Common myeloid progenitor, CD34-positive (primary cell): ENCODE results near the gene MAN1A2.

Experiments used
- CTCF ChIA-PET: fragments of 350-600 bp; sonication (Branson Sonifier 250); formaldehyde crosslinking; loops from one replicate; lab custom pipeline; 2021; ENCODE audit warnings: antibody characterized with exemption; lab: Charles Lee
- POLR2A ChIA-PET: fragments of 350-600 bp; sonication (Branson Sonifier 250); formaldehyde crosslinking; loops from one replicate; lab custom pipeline; 2021; ENCODE audit warnings: antibody characterized with exemption; lab: Charles Lee
- DNase-seq, 3 donors: peaks; one replicate each; pipeline versions ENCODE4 v3.0.0 to v3.0.0-alpha.2; 2013
- H3K27ac ChIP-seq, 2 experiments: 1 replicate in 1 of 2; 2 replicates in 1 of 2; pipeline ENCODE4 v1.7.0; 2013; ENCODE audit warnings: inconsistent platforms in 2 of 2, low read length in 2 of 2, mild to moderate bottlenecking in 2 of 2, low read depth in 1 of 2, moderate library complexity in 1 of 2; ENCODE audit not compliant: severe bottlenecking in 2 of 2, insufficient read depth in 1 of 2, poor library complexity in 1 of 2
- H3K27me3 ChIP-seq, 5 experiments: replicated peaks in 2 of 5; 1 replicate in 3 of 5; 2 replicates in 2 of 5; pipeline versions ENCODE4 v1.6.1 to v1.7.0; 2013; ENCODE audit warnings: low read length in 4 of 5, mild to moderate bottlenecking in 2 of 5, moderate library complexity in 2 of 5, inconsistent platforms in 1 of 5; ENCODE audit not compliant: insufficient read depth in 5 of 5, control insufficient read depth in 4 of 5
- H3K36me3 ChIP-seq, 4 experiments: 1 replicate in 2 of 4; 2 replicates in 2 of 4; pipeline versions ENCODE4 v1.6.1 to v1.7.0; 2013; ENCODE audit warnings: low read length in 3 of 4, control low read depth in 1 of 4, mild to moderate bottlenecking in 1 of 4; ENCODE audit not compliant: control insufficient read depth in 4 of 4, insufficient read depth in 4 of 4
- H3K4me1 ChIP-seq, 4 experiments: 1 replicate in 3 of 4; 2 replicates in 1 of 4; pipeline versions ENCODE4 v1.6.1 to v1.7.1; 2013; ENCODE audit warnings: low read length in 3 of 4, mild to moderate bottlenecking in 3 of 4, control low read depth in 1 of 4, inconsistent platforms in 1 of 4, moderate library complexity in 1 of 4; ENCODE audit not compliant: control insufficient read depth in 4 of 4, insufficient read depth in 4 of 4; ENCODE audit errors: control extremely low read depth in 1 of 4
- H3K4me3 ChIP-seq, 7 experiments: 1 replicate in 4 of 7; 2 replicates in 3 of 7; pipeline versions ENCODE4 v1.5.1 to v1.7.0; 2013; ENCODE audit warnings: mild to moderate bottlenecking in 7 of 7, low read length in 6 of 7, moderate library complexity in 6 of 7, inconsistent platforms in 2 of 7, low read depth in 2 of 7, control low read depth in 1 of 7; ENCODE audit not compliant: insufficient read depth in 4 of 7, control insufficient read depth in 1 of 7; ENCODE audit errors: extremely low read depth in 1 of 7
- H3K9me3 ChIP-seq, 5 experiments: 1 replicate in 4 of 5; 2 replicates in 1 of 5; pipeline versions ENCODE4 v1.6.1 to v1.7.1; 2013; ENCODE audit warnings: low read length in 4 of 5, mild to moderate bottlenecking in 2 of 5, inconsistent platforms in 1 of 5, low read depth in 1 of 5, moderate library complexity in 1 of 5; ENCODE audit not compliant: control insufficient read depth in 4 of 5, insufficient read depth in 2 of 5; ENCODE audit errors: control extremely low read depth in 1 of 5
- WGBS: methylation state at CpG from one replicate; pipeline ENCODE4 v1.1.5; 2013; ENCODE audit not compliant: insufficient coverage; 5-methylcytosine and 5-hydroxymethylcytosine counted together

MAN1A2 gene

GRCh38 chr1:117416004-117416403 lies 48.8 kb downstream of the MAN1A2 start:
- Histone ChIP-seq H3K9me3 (peaks cover 0 to 1% (median 0%) of the 10 kb centered on the region in 5 experiments), H3K4me1 (no peaks in the 10 kb centered on the region), H3K27me3 (no peaks in the 10 kb centered on the region), H3K36me3 (peaks cover 6 to 28% (median 11%) of the 10 kb centered on the region in 4 experiments), H3K4me3 (no peak overlapping the region), H3K27ac (no peak overlapping the region)
- DNase-seq, result no peak
- 80% methylated on average over 1 of the region's 1 CpG for WGBS
- ChIA-PET POLR2A (no interaction called here), CTCF (interaction anchor here (0.8 kb wide), 1 partner anchor 9 kb away, joined by 3 read pairs; no protein-coding TSS in a partner anchor)

GRCh38 chr1:117416546-117417125 lies 49.4 kb downstream of the MAN1A2 start:
- Histone ChIP-seq H3K27me3 (no peaks in the 10 kb centered on the region), H3K36me3 (peaks cover 6 to 27% (median 10%) of the 10 kb centered on the region in 4 experiments), H3K4me1 (no peaks in the 10 kb centered on the region), H3K9me3 (peaks cover 0 to 1% (median 0%) of the 10 kb centered on the region in 5 experiments), H3K27ac (no peak overlapping the region), H3K4me3 (no peak overlapping the region)
- CTCF ChIA-PET, result interaction anchor here (0.8 to 0.9 kb wide), 2 partner anchors 9 to 36 kb away, joined by 3 read pairs; no protein-coding TSS in a partner anchor
- DNase-seq, result peak in 1 of 3 donors; percentile 2
- POLR2A ChIA-PET, result no interaction called here

GRCh38 chr1:117425050-117425734 lies 57.9 kb downstream of the MAN1A2 start:
- Histone ChIP-seq H3K4me1 (no peaks in the 10 kb centered on the region), H3K4me3 (no peak overlapping the region), H3K9me3 (peaks cover 0 to 35% (median 15%) of the 10 kb centered on the region in 5 experiments), H3K27me3 (no peaks in the 10 kb centered on the region), H3K36me3 (peaks cover 5 to 49% (median 12%) of the 10 kb centered on the region in 4 experiments), H3K27ac (no peak overlapping the region)
- WGBS, result no CpG with 5 or more reads among the region's 2 CpGs
- peak in 2 of 3 donors; percentile 10 to 15 for DNase-seq
- POLR2A ChIA-PET, result no interaction called here
- CTCF ChIA-PET, result interaction anchor here (0.8 kb wide), 1 partner anchor 9 kb away, joined by 3 read pairs; no protein-coding TSS in a partner anchor

GRCh38 chr1:117427297-117427696 lies 60.0 kb downstream of the MAN1A2 start:
- peak in 2 of 3 donors; percentile 3 to 15 for DNase-seq
- Histone ChIP-seq H3K36me3 (peaks cover 5 to 36% (median 11%) of the 10 kb centered on the region in 4 experiments), H3K27me3 (no peaks in the 10 kb centered on the region), H3K9me3 (peaks cover 0 to 35% (median 15%) of the 10 kb centered on the region in 5 experiments), H3K4me3 (no peak overlapping the region), H3K27ac (no peak overlapping the region), H3K4me1 (no peaks in the 10 kb centered on the region)
- POLR2A ChIA-PET, result no interaction called here
- CTCF ChIA-PET, result interaction anchor here (0.6 to 1.4 kb wide), 2 partner anchors 9 to 276 kb away, joined by 3 read pairs; no protein-coding TSS in a partner anchor

- H3K27me3 ChIP-seq, result no peaks in the 10 kb centered on the region
- peaks cover 0 to 3% (median under 1%) of the 10 kb centered on the region in 4 experiments for H3K36me3 ChIP-seq
- WGBS, result no CpG with 5 or more reads among the region's 1 CpG
- ChIA-PET POLR2A (interaction anchor here (0.6 kb wide), 1 partner anchor 361 kb away, joined by 3 read pairs; no protein-coding TSS in a partner anchor), CTCF (no interaction called here)
- no peaks in the 10 kb centered on the region for H3K4me1 ChIP-seq
- no peak overlapping the region for H3K27ac ChIP-seq
- DNase-seq, result no peak
- H3K9me3 ChIP-seq, result no peaks in the 10 kb centered on the region
- no peak overlapping the region for H3K4me3 ChIP-seq
Observed at GRCh38 chr1:117433943-117434342, 66.7 kb downstream of the MAN1A2 start.

GRCh38 chr1:117436513-117436912 lies 69.3 kb downstream of the MAN1A2 start:
- Histone ChIP-seq H3K4me1 (no peaks in the 10 kb centered on the region), H3K9me3 (no peaks in the 10 kb centered on the region), H3K36me3 (peaks cover 0 to 3% (median 1%) of the 10 kb centered on the region in 4 experiments), H3K4me3 (no peak overlapping the region), H3K27me3 (no peaks in the 10 kb centered on the region), H3K27ac (no peak overlapping the region)
- WGBS, result no CpG with 5 or more reads among the region's 1 CpG
- POLR2A ChIA-PET, result no interaction called here
- no peak for DNase-seq
- CTCF ChIA-PET, result interaction anchor here (0.9 to 1.5 kb wide), 2 partner anchors 9 to 10 kb away, joined by 3 to 4 read pairs; no protein-coding TSS in a partner anchor

- no peak for DNase-seq
- Histone ChIP-seq H3K4me3 (no peak overlapping the region), H3K27ac (no peak overlapping the region), H3K27me3 (no peaks in the 10 kb centered on the region), H3K36me3 (peaks cover 2 to 43% (median 7%) of the 10 kb centered on the region in 4 experiments), H3K9me3 (peaks cover 3 to 28% (median 6%) of the 10 kb centered on the region in 5 experiments), H3K4me1 (no peaks in the 10 kb centered on the region)
- ChIA-PET CTCF (no interaction called here), POLR2A (no interaction called here)
- 100% methylated on average over 1 of the region's 2 CpGs for WGBS
Observed at GRCh38 chr1:117447661-117448060, 80.4 kb downstream of the MAN1A2 start.
